ENCODE results near the gene MAD1L1.
"Not testable (repeated sequence)": the region's sequence is repeated elsewhere in the genome, so short reads cannot be mapped to it uniquely, and the experiment has no call there.

MAD1L1 gene

DNA sequence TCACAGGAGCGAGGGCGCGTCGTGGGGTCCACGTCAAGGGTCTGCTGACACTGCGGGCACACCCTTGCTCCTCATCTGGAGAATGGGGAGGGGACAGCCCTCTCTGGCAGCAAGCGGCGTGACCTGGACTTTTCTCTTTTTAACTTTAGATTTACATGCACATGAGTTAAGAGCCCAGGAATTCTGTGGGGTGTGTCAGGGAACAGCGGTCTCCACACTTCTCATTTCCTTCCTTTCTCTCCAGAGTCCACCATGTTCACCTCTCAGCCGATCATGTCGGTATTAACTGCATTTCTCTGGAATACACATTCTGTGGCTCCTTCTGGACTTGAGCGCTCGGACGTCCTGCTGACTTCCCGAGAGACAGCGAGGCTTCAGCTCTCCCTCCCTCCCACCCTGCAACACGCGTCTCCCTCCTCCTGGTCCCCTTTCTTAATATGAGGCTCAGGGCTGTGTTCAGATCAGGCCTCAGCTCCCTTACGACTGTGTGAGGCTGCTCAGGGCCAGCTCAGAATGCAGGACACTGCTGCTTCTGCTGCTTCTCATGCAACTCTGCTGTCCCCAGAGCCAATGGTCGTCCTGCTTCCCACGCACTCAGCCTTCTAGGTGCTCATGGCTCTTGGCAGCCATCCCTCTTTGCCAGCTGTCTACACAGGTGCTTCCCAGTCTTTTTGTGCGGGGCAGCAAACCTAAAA is 301.3 kb downstream of the MAD1L1 start:
- DNase-seq (ENCODE audit: low read depth, low spot score) = no peak

DNA sequence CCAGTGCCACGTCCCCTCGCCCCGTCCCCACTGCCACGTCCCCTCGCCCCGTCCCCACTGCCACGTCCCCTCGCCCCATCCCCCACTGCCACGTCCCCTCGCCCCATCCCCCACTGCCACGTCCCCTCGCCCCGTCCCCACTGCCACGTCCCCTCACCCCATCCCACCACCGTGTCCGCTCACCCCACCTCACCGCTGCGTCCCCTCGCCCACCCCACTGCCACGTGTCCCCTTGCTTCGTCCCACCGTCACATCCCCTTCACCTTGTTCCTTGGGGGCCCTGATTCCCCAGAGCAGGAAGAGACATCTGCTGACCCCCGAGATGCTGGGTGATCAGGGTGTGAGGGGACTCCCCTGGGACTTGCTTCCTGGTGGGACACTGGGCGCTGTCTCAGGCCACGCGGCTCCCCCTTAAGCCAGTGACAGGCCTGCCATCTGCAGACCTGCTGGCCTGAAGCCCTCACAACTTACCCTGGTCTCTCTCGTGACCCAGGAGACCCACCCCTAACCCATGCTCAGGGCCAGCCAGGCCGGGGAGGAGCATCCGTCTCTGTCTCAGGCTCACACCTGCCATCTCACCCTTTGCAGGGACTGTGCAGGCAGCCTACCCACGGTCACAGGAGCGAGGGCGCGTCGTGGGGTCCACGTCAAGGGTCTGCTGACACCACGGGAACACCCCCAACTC is 302.2 kb downstream of the MAD1L1 start:
- DNase-seq (ENCODE audit: low read depth, low spot score) = no peak

DNA sequence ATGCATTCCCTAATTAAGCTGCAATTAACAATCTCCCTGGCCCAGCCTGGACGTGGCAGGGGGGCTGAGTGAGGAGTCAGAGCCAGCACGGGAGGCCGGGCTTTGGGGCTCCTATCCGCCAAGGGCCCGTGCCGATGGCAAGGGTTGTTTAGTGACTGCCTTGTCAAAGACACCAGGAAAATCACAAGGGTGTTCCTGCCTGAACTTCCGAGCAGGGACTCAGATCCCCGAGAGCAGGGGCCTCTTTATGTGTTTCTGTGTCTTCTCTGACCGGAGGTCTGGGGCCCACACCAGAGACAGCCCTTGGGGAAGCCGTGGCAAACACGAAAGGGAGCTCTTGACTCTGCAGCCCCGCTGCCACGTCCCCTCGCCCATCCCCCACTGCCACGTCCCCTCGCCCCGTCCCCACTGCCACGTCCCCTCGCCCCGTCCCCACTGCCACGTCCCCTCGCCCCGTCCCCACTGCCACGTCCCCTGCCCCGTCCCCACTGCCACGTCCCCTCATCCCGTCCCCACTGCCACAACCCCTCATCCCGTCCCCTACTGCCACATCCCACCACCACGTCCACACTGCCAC is 303.3 kb downstream of the MAD1L1 start:
- not testable (repeated sequence) for DNase-seq (ENCODE audit: low read depth, low spot score)

DNA sequence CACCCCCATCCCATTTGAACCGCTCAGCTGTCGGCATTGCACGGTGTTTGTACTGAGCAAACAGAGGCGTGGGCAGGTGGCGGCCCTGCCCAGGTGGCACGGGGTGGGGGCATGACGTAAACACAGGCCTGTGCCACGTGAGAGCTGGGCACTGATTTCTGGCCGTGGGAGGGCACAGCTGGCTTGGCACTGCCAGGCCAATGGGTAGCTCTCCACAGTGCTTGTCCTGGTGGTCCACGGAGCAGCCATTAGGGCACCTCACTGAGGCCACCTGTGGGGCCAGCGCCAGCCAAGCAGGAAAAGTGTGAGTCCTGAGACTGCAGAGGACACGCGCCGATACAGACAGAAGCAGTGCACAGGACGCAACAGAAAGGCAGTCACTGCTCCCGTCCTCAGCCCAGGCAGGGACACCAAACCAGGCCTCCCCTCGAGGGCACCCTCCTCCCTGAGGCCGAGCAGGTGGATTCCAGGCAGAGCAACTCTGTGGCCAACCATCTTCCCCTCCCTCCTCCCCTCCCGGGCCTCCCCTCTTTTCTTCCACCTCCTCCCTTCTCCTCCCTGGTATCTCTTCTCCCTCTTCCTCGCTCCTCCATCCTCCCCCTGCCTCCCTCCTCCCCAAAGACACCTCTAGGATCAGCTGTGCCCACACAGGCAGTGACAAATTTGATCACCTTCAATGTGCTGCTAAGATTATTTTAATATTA is 303.9 kb downstream of the MAD1L1 start:
- DNase-seq (ENCODE audit: low read depth, low spot score) = no peak

DNA sequence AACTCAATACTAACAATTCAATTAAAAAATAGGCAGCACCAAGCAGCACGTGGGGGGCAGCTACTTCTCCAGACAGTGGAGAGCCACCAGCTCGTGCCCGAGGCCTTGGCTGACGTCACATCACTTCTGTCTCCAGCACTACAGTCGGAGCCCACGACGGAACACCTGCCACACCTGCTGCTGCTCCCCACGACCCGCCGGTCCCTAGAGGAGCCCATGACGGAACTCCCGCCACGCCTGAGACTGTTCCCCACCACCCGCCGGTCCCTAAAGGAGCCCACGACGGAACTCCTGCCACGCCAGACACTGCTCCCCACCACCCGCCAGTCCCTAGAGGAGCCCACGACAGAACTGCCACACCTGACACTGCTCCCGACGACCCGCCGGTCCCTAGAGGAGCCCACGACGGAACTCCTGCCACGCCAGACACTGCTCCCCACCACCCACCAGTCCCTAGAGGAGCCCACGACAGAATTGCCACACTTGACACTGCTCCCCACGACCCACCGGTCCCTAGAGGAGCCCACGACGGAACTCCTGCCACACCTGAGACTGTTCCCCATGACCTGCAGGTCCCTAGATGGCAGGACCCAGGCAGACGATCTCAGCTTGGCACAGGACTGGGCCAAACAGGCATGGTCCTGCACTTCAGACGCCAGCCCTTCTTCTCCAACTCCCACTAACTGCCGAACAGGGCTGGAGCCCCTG is 304.7 kb downstream of the MAD1L1 start:
- DNase-seq (ENCODE audit: low read depth, low spot score) = no peak

DNA sequence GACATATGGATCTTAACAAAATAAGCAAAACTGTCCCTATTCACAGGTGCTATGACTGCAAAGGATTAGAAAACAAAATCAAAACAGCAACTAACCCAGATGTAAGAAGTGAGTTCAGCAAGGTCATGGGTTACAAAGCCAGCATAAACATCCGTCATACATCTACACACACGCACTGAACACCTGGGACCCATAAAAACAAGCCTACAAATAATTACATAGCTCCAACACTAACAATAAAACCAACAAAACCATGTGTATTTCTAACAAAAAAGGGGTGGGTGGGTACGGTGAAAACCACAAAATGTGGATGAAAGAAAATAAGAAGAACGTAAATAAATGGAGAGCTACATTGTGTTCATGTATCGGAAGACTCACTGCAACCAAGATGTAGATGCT is 305.8 kb downstream of the MAD1L1 start:
- no peak for DNase-seq (ENCODE audit: low read depth, low spot score)

DNA sequence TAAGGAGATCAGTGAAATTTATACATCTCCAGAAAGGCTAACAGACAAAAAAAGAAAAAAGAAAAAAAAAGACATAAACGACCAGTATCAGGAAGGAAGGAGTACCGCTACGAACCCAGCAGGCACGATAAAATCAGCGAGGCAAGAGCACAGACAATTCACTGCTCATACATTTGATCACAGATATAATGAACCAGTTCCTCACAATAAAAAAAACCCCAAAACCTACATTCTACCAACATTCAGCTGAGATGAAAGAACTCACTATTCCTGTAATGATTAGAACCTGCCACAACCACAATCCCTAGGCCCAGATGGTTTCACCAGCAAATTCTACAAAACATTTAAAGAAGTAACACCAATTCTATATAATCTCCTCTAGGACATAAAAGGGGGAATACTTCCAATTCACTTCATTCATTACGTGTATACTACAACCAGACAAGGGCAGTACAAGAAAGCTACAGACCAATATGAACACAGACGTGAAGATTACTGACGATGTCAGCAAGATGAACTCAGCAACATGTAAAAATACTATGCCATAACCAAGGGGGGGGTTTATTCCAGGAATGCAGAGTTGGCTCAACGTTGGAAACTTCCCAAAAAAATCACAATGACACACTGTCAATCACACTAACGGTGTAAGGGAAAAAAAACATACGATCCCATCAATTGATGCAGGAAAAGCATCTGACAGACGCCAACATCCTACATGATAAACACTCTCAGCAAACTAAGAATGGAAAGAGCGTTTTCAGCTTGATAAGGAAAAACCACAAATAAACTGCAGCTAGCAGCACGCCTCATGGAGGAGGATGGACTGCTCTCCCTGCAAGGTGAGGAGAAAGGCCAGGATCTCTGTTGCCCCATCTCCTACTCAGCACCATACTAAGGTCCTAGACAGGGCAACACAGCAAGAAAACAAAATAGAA is 306.5 kb downstream of the MAD1L1 start:
- no peak for DNase-seq (ENCODE audit: low read depth, low spot score)

DNA sequence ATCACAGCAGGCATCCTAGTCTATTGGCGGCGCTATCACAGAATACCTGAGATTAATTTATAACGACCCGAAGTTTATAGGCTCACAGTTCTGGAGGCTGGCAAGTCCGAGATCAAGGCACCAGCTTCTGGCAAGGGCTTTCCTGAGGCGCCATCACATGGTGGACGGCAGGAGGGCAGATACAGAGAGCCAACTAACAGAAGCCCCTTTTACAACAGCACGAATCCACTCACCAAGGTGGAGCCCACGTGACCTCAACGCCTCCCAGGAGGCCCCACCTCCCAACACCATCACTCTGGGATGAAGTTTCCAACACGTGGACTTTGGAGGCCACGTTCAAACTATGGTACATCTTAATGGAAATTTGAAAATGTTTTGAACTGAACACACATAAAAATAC is 307.4 kb downstream of the MAD1L1 start:
- DNase-seq (ENCODE audit: low read depth, low spot score) = peak; percentile 9

DNA sequence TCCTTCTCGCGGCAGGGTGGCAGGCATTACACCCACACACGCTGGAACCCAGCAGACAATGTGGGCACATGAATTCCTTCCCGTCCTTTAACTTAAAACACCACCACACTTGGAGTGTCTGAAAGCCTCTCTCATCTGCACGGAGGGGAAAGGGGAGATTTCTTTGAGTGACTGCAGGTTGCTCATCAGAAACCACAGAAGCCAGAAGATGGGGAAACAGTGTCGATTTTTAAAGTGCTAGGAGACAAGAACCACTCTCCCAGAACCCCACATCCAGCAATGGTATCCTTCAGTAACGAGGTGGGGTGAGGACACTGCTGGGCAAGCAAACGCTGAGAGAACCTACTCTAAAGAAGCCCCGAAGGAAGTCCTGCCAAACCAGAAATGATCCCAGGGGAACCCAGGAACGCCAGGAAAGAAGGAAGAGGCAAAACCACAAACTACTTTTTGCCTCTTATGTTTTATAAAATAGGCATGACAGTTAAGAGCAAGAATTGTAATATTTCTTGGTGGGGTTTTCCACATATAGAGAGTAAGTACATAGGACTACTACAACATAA is 308.4 kb downstream of the MAD1L1 start:
- no peak for DNase-seq (ENCODE audit: low read depth, low spot score)

DNA sequence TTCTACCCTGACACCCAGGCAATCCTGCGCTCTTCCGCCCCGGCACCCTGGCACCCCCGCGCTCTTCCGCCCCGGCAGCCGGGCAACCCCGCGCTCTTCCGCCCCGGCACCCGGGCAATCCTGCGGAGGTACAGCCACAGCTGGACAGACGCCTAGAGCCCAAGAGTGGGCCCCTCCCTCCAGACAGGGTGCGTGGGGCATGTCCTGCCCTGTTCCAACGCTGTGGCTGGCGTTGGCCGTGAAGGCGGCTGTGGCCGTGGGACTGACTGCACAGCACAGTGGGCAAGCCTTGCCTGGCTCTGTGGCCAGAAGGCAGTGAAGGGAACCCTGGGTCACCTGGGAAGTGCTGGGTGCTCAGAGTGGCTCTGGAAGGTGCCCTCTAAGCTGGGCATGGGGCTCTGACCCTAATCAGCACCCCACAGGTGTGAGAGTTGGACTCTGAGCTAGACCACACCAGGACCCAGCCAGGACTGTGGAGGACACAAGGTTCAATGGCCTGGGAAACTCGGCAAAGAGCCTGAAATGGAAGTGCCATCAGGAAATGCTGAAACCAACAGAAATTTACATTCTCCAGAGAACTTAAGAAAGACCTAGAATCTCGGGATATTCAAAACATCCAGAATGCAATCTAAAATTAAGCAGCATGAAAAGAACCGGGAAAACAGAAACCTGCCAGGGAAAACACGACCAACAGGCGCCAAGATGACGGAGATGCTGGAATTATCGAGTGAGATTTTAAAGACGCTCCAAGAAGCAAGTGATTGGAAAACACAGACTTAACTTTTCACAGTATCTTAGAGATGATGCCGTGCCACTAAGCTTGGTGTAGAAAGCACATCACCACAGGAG is 309.1 kb downstream of the MAD1L1 start:
- DNase-seq (ENCODE audit: low read depth, low spot score) = no peak

DNA sequence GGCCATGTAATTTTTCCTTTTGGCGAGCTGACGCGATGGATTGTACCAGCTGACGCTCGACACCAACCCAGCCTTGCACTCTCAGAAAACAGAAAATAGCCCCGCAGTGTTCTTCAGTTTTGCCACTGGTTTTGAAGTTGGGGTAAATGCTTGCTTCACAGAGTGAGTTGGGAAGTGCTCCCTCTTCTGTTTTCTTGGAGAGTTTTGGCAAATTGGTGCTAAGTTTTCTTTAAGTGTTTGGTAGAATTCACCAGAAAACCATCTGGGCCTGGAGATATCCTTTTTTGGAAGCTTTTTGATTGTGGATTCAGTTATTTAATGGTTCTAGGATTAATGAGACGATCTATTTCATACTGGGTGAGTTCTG is 309.9 kb downstream of the MAD1L1 start:
- DNase-seq (ENCODE audit: low read depth, low spot score) = no peak

DNA sequence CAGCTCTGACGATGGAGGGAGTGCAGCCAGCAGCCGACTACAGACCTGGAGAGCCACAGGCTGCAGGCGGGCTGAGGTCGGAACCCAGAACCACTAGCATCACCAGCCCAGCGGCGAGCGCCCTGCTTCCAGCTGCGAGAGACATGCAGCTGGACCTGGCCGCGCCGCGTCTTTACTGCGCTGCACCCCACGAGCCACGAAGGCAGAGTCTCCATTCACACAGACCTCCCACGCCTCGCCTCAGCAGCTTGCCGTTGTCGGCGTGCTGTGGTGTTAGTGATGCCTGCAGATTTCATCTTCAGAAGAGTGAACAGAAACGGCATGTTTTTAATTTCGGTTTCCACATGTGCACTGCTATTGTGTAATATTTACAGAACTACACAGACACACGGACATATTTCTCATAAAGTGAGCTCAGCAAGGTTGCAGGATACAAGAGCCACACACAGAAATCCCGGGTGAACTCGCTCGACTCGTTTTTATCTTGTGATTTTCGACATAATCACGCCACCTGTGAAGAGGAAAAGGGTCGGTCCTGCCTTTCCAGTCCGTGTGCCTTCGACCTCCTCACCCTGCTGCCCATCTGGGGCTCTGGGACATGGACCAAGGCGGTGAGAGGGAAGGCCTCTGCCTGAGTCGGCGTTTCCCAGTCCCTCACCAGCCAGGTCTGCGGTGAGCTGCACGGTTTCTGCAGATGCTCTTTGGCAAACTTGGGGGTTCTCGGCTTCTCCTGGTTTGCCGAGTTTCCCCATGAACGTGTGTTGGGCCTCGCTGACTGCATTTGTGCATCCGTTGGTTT is 310.5 kb downstream of the MAD1L1 start:
- no peak for DNase-seq (ENCODE audit: low read depth, low spot score)

DNA sequence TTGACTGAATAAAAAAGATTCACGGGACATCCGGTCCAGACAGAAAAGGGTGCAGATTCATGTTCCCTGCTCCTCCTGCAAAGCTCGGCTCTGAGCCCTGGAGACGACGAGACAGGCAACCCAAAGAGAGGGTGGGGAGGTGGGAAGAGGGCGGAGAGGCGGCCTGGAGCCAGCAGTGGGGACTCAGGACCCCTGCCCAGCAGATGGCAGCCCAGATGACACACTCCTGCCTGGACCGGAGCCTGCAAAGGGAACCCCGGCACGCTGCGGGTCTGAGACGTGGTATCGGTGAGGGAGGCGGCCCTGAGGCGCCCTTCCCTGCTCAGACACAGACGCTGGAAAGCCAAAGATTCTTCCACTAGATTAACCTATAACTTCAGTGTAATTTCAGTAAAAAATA is 311.9 kb downstream of the MAD1L1 start:
- no peak for DNase-seq (ENCODE audit: low read depth, low spot score)

DNA sequence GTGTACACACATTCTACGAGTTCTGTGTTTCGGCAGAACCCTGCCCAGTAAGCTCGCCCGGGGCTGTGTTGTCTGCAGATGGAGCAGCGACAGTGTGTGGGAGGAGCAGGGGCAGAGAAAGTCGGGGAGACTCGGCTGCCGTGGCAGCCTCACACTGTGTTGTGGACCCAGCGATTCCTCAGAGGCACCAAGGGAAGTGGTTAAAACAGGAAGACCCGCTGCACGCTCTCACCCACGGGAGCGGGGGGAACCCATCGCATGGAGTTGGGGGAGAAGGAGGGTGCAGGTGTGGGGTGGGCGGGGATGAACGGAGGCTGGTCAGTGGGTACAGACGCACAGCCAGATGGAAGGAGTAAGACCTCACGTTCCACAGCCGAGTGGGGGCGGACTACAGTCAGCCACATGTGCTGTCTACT is 312.5 kb downstream of the MAD1L1 start:
- no peak for DNase-seq (ENCODE audit: low read depth, low spot score)

DNA sequence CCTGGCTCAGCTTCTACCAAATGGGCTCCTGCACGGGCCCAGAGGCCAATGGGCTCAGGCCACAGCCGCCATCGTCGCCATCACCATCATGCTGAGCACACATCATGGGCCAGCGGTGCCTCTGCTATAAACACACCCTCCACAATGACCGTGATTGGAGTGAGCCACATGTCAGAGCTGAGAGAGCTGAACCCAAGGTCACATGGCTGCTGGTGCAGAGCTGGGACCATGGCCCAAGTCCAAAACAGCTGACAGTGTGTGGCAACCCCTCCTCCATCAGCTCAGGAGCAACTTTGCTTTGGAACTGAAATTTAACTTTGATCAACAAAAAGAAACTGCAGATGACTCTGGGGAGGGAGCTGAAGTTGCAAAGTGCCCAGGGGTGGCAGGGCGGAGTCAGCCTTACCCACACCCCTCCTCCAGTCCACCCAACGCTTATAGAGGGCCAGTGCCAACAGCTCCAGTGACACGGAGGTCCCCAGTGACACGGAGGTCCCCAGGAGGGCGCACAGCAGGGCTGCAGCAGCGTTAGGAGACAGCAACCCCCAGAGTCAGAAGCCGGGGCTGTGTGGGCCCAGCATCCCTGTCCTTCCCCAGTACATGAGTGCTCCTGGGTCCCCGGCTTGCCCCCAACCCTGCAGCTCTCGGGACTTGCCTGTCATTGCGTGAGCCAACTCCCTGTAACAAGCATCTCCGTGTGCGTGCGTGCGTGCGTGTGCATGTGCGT is 313.0 kb downstream of the MAD1L1 start:
- no peak for DNase-seq (ENCODE audit: low read depth, low spot score)

DNA sequence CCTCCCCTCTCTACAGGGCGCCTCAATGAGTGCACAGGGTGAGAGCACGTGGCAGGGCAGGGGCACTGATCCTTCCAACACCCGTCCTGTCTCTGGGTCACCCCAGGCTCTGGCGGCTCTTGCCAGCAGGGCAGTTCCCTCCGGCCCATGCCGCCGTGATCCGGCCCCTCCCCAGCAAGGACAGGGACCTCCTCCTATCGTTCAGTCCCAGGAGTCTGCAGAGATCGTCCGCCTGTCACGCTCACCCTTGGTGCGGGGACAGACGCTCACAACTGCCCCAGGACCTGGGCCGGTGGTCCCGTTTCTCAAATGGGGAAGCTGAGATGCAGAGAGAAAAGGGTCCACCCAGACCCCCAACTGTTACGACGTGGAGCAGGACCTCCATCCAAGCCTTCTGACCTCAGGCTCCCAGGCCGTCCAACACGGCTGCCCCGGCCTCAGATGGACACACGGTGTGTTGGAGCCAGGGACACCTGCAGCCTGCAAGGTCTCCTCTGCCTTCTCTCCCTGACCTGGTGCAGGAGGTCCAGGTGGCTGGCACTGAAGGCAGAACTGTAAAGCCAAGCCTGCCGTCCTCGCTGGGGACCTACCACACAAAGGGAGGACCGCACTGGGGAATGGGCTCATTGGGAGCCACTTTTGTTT is 313.7 kb downstream of the MAD1L1 start:
- DNase-seq (ENCODE audit: low read depth, low spot score) = no peak

DNA sequence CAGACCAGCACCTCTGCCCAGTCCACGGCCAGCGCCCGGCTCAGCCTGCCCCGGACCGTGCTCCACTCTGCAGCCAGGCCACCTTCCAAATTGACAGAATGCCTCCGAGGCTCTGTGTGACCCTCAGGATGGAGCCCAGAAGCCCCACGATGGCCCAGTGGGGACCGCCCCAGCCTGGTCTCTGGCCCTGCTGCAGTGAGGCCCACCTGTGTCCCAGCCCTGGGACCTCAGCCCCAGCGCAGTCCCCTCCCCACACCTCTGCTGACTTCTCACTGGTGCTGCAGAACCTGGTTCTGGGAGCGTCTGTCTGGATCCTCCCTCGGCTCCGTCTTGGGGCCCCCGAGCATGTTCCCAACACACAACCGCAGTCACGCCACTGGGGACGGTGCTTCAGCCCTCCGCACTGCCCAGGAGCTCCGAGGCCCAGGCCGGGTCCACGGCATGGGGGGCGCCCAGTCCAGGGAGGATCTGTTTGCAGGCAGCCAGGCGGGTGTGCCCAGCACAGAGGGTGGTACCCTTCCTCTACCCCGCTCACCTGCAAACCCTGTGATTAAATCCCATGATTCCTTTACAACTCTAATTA is 314.6 kb downstream of the MAD1L1 start:
- no peak for DNase-seq (ENCODE audit: low read depth, low spot score)
